Measurements from ENCODE around the gene CRTAC1. TPM values are rescaled to one million over a fixed set of nuclear protein-coding genes. Genes with fewer than 3 reads are reported as not detected.
A peak's percentile ranks its signal among the peaks of the same experiment; 100 is the strongest.

CRTAC1 gene
- total and polyA plus RNA-seq, 11 donors, result 0.38 to 8.6 (median 1.7) TPM

DNA sequence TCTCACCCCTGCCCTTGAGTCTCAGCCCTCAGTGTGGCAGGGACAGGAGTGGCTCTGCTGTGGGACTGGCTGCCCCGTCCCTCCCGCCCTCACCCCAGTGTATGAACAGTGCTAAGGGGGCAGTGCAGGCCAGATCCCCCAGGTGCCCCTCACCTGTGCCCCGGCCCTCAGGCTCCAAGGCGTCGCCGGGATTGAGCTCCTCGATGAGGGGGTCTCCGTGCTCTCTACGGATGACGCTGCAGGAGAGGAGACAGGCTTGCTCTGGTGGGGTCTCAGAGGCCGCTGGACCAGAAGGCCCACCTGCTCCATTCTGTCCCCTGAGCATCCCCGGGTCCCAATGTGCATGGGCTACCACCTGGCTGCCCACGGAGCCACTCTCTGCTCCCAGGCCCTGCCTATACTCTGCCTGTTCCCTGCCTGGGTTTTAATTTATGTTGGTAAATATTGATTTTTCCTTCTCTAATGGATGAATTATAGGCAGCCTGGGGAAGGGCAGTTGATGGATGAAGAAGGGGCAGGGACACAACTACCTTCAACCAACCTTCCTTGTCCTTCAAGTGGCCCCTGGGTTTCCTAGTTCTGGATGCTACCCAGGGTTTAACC is 133.6 kb downstream of the CRTAC1 start:
- no peaks in the 10 kb centered on the region for H3K27me3 ChIP-seq
- intact Hi-C loops (cut with DNase I), result no loop called here
- no peak overlapping the region for H3K27ac ChIP-seq
- no peaks in the 10 kb centered on the region for H3K9me3 ChIP-seq
- DNase-seq (no peak), ATAC-seq (no peak)
- no peak overlapping the region for H3K4me3 ChIP-seq
- H3K36me3 ChIP-seq, result no peaks in the 10 kb centered on the region
- TF ChIP-seq, protein P1, sequence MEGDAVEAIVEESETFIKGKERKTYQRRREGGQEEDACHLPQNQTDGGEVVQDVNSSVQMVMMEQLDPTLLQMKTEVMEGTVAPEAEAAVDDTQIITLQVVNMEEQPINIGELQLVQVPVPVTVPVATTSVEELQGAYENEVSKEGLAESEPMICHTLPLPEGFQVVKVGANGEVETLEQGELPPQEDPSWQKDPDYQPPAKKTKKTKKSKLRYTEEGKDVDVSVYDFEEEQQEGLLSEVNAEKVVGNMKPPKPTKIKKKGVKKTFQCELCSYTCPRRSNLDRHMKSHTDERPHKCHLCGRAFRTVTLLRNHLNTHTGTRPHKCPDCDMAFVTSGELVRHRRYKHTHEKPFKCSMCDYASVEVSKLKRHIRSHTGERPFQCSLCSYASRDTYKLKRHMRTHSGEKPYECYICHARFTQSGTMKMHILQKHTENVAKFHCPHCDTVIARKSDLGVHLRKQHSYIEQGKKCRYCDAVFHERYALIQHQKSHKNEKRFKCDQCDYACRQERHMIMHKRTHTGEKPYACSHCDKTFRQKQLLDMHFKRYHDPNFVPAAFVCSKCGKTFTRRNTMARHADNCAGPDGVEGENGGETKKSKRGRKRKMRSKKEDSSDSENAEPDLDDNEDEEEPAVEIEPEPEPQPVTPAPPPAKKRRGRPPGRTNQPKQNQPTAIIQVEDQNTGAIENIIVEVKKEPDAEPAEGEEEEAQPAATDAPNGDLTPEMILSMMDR (IDR thresholded peaks at IDR 0.05), result no peak
- no peak for TF ChIP-seq POLR2A (IDR thresholded peaks at IDR 0.05)
- WGBS, 4 donors, result 93 to 97% (median 94%) methylated on average over 7 to 13 of the region's 13 CpGs
- H3K4me1 ChIP-seq, result peaks cover 0 to 14% (median 0%) of the 10 kb centered on the region in 12 donors

DNA sequence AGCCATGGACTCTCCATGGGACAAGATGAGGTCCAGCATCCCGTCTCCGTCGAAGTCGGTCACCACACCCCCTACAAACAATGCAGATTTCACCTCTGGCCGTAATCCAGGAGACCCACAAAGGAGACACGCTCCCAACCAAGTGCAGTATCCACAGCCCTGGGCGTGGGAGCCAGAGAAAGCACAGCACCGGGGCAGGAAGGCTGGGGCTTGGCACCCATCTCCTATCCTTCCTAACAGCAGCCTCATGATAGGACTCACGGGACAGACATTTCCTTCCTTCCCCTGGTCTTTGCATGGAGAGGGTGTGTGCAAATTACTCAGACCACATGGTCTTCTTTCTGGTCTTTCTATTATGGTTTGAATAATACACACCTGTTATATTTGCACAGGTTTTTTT is 134.5 kb downstream of the CRTAC1 start:
- 53 to 58% (median 55%) methylated on average over 9 of the region's 9 CpGs for WGBS, 4 donors
- ATAC-seq, result peak in 3 of 4 donors; percentile 69 to 89 (median 78)
- peak in 3 of 5 donors; percentile 47 to 56 (median 55) for DNase-seq
- H3K27ac ChIP-seq, result no peak overlapping the region
- no peak overlapping the region for H3K4me3 ChIP-seq
- no peaks in the 10 kb centered on the region for H3K27me3 ChIP-seq
- no peaks in the 10 kb centered on the region for H3K9me3 ChIP-seq
- TF ChIP-seq, protein P1 (IDR thresholded peaks at IDR 0.05), result no peak
- intact Hi-C loops (cut with DNase I), result no loop called here
- peaks cover 0 to 14% (median 0%) of the 10 kb centered on the region in 12 donors for H3K4me1 ChIP-seq
- H3K36me3 ChIP-seq, result no peaks in the 10 kb centered on the region

DNA sequence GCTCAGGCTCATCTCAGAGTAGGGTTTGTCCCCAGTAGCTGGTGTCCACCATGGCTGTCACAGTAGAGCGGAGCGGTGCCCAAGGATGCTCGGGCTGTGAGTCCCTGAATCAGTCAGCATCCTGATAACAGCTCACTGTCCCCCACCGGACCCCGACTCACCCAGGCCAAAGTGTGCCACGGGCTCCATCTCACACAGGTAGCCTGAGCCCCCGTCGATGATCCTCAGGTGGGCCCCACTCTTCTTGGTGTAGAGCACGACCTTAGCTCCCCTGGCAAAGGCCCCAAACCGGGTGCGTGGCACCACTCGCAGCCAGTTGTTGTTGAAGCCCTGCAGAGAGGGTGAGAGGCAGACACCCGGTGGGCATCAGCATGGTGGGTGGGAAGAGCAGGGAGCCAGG is 135.3 kb downstream of the CRTAC1 start:
- 90 to 93% (median 90%) methylated on average over 12 to 13 of the region's 13 CpGs for WGBS, 4 donors
- Histone ChIP-seq H3K36me3 (no peaks in the 10 kb centered on the region), H3K4me3 (no peak overlapping the region), H3K27ac (no peak overlapping the region), H3K4me1 (peaks cover 0 to 14% (median 0%) of the 10 kb centered on the region in 12 donors), H3K27me3 (no peaks in the 10 kb centered on the region), H3K9me3 (no peaks in the 10 kb centered on the region)
- ATAC-seq, result no peak
- no peak for DNase-seq
- intact Hi-C loops (cut with DNase I), result no loop called here
- TF ChIP-seq POLR2A (IDR thresholded peaks at IDR 0.05), result no peak
- TF ChIP-seq, protein P1 (IDR thresholded peaks at IDR 0.05), result no peak

DNA sequence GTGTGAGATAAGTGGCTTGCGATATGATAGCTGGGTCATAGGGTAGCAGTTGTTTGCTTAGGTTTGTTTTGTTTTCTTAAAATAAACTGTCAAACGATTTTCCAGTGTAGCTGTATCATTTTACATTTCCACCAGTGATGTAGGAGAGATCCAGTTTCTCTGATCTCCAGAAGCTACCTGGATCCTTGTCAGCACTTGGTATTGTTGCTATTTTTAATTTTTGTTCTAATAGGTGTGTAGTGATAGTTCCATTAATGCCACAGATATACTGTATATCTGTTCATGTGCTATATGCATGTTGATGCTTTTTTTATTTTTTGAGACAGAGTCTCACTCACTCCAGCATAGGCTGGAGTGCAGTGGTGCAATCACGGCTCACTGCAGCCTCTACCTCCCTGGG is 136.3 kb downstream of the CRTAC1 start:
- Histone ChIP-seq H3K4me1 (peaks cover 0 to 14% (median 0%) of the 10 kb centered on the region in 12 donors), H3K36me3 (no peaks in the 10 kb centered on the region), H3K9me3 (no peaks in the 10 kb centered on the region), H3K27ac (no peak overlapping the region), H3K27me3 (no peaks in the 10 kb centered on the region), H3K4me3 (no peak overlapping the region)
- 74 to 79% (median 77%) methylated on average over 3 of the region's 3 CpGs for WGBS, 4 donors
- intact Hi-C loops (cut with DNase I), result no loop called here
- DNase-seq (no peak), ATAC-seq (no peak)
- TF ChIP-seq, protein P1 (IDR thresholded peaks at IDR 0.05), result no peak
- TF ChIP-seq POLR2A (IDR thresholded peaks at IDR 0.05), result no peak

Measured in heart left ventricle (tissue), 16 donors.